H1 (cell line): ENCODE data around the gene SLC5A8. TPM values are rescaled to one million over a fixed set of nuclear protein-coding genes. Genes with fewer than 3 reads are reported as not detected.
A peak's percentile ranks its signal among the peaks of the same experiment; 100 is the strongest.

Source experiments
- ASH2L ChIP-seq: fragments of 200-600, 300-600 bp; sonication (generic); IDR thresholded peaks from one replicate; pipeline ENCODE4 v1.7.1; 2017; ENCODE audit warnings: low read length
- BACH1 ChIP-seq: IDR thresholded peaks from 2 replicates; pipeline ENCODE4 v1.6.1; 2012; ENCODE audit warnings: low read length, improper control_type of control experiment
- BCL11A ChIP-seq, 2 experiments: IDR thresholded peaks; one replicate each; pipeline ENCODE4 v1.6.1; 2011; ENCODE audit warnings: low read depth in 2 of 2, low read length in 2 of 2, mild to moderate bottlenecking in 2 of 2
- BRCA1 ChIP-seq: IDR thresholded peaks from 2 replicates; pipeline ENCODE4 v1.6.1; 2012; ENCODE audit warnings: low read depth, low read length, improper control_type of control experiment
- CTBP2 ChIP-seq: IDR thresholded peaks from 2 replicates; pipeline ENCODE4 v1.7.0; 2011; ENCODE audit warnings: borderline replicate concordance, mild to moderate bottlenecking, moderate library complexity, mixed read lengths, low read length; ENCODE audit not compliant: insufficient read depth, insufficient read length
- E2F6 ChIP-seq: IDR thresholded peaks from 2 replicates; pipeline ENCODE4 v1.6.1; 2012; ENCODE audit warnings: inconsistent platforms
- EGR1 ChIP-seq: IDR thresholded peaks from 2 replicates; pipeline ENCODE4 v1.6.1; 2011; ENCODE audit warnings: low read depth, low read length, borderline replicate concordance
- EZH2 ChIP-seq: fragments of 200-600 bp; sonication (generic); IDR thresholded peaks from 2 replicates; pipeline ENCODE4 v1.7.1; 2012; ENCODE audit warnings: low read depth, mild to moderate bottlenecking, moderate library complexity, low read length, inconsistent platforms; ENCODE audit not compliant: severe bottlenecking
- FOSL1 ChIP-seq: IDR thresholded peaks from 2 replicates; pipeline ENCODE4 v1.6.1; 2011; ENCODE audit warnings: mild to moderate bottlenecking, low read depth, low read length, moderate library complexity; ENCODE audit not compliant: insufficient read depth
- JUN ChIP-seq: IDR thresholded peaks from 2 replicates; pipeline ENCODE4 v1.6.1; 2011; ENCODE audit warnings: low read depth, mild to moderate bottlenecking, improper control_type of control experiment, low read length
- KDM4A ChIP-seq: IDR thresholded peaks from one replicate; pipeline ENCODE4 v1.7.1; 2012; ENCODE audit warnings: low read depth, mild to moderate bottlenecking, moderate library complexity, low read length, inconsistent platforms; ENCODE audit not compliant: severe bottlenecking
- KDM5A ChIP-seq: fragments of 200-600 bp; IDR thresholded peaks from 2 replicates; pipeline ENCODE4 v1.7.1; 2012; ENCODE audit warnings: mild to moderate bottlenecking, low read length, inconsistent platforms, mixed read lengths
- NANOG ChIP-seq: IDR thresholded peaks from 2 replicates; pipeline ENCODE4 v1.6.1; 2011; ENCODE audit warnings: low read length, low read depth, mild to moderate bottlenecking, inconsistent platforms; ENCODE audit not compliant: insufficient read depth, poor library complexity, severe bottlenecking
- NRF1 ChIP-seq: IDR thresholded peaks from 2 replicates; pipeline ENCODE4 v1.6.1; 2011; ENCODE audit warnings: mild to moderate bottlenecking, low read depth, low read length, improper control_type of control experiment
- PHF8 ChIP-seq: fragments of 200-600 bp; sonication (generic); conservative IDR thresholded peaks from 2 replicates; pipeline ENCODE4 v1.7.1; 2012; ENCODE audit warnings: low read depth, mild to moderate bottlenecking, inconsistent platforms, low read length, moderate library complexity
- POLR2AphosphoS5 ChIP-seq: IDR thresholded peaks from 2 replicates; pipeline ENCODE4 v1.6.1; 2011; ENCODE audit warnings: low read depth, low read length
- RBBP5 ChIP-seq: IDR thresholded peaks from 2 replicates; pipeline ENCODE4 v1.7.1; 2012; ENCODE audit warnings: low read depth, mild to moderate bottlenecking, inconsistent platforms, low read length, moderate library complexity, borderline replicate concordance
- RNF2 ChIP-seq: fragments of 200-900, 300-1000 bp; sonication (generic); IDR thresholded peaks from 2 replicates; pipeline ENCODE4 v1.7.1; 2016; ENCODE audit warnings: borderline replicate concordance, low read depth, mild to moderate bottlenecking, antibody characterized with exemption, low read length; ENCODE audit not compliant: poor library complexity, severe bottlenecking; ENCODE audit errors: missing control alignments
- SP1 ChIP-seq: IDR thresholded peaks from 2 replicates; pipeline ENCODE4 v1.6.1; 2011; ENCODE audit warnings: low read depth, low read length
- SP4 ChIP-seq: IDR thresholded peaks from 2 replicates; pipeline ENCODE4 v1.6.1; 2012; ENCODE audit warnings: low read length, inconsistent platforms
- SUZ12 ChIP-seq: fragments of 200-600 bp; sonication (generic); IDR thresholded peaks from 2 replicates; pipeline ENCODE4 v1.6.1; 2012; ENCODE audit warnings: mild to moderate bottlenecking, inconsistent platforms, low read length, moderate library complexity, mixed read lengths
- TBP ChIP-seq: IDR thresholded peaks from 2 replicates; pipeline ENCODE4 v1.6.1; 2011; ENCODE audit warnings: low read depth, low read length, improper control_type of control experiment
- YY1 ChIP-seq: IDR thresholded peaks from 2 replicates; pipeline ENCODE4 v1.6.1; 2011; ENCODE audit warnings: low read depth, mild to moderate bottlenecking, low read length
- polyA plus RNA-seq, 7 experiments: library from polyadenylated mRNA; depleted of rRNA in 3 of 7; stranded (reverse) in 5 of 7; unstranded in 2 of 7; fragments of >200 nt in 5 of 7; fragments of 200-250 nt in 2 of 7; gene quantifications; 1 replicate in 5 of 7; 2 replicates in 1 of 7; 4 replicates in 1 of 7; pipeline versions ENCODE4 v1.2.1 to v1.2.3, GENCODE V29; 2011 to 2013; ENCODE audit warnings: missing spikeins in 2 of 7, mixed read lengths in 2 of 7
- total RNA-seq: library from RNA; stranded (reverse); fragmentation: NEBNext Ultra II Directional; extraction: Animal tissue kit (Norgen Biotek cat#: 25700); gene quantifications from 2 replicates; pipeline ENCODE4 v1.2.1, GENCODE V29; 2021

Gene SLC5A8
- total and polyA plus RNA-seq, 2 of the 8 experiments (the other 6 are each of a cell fraction or from before 2014, with no cell fraction given), result 0.11 to 0.21 TPM

DNA sequence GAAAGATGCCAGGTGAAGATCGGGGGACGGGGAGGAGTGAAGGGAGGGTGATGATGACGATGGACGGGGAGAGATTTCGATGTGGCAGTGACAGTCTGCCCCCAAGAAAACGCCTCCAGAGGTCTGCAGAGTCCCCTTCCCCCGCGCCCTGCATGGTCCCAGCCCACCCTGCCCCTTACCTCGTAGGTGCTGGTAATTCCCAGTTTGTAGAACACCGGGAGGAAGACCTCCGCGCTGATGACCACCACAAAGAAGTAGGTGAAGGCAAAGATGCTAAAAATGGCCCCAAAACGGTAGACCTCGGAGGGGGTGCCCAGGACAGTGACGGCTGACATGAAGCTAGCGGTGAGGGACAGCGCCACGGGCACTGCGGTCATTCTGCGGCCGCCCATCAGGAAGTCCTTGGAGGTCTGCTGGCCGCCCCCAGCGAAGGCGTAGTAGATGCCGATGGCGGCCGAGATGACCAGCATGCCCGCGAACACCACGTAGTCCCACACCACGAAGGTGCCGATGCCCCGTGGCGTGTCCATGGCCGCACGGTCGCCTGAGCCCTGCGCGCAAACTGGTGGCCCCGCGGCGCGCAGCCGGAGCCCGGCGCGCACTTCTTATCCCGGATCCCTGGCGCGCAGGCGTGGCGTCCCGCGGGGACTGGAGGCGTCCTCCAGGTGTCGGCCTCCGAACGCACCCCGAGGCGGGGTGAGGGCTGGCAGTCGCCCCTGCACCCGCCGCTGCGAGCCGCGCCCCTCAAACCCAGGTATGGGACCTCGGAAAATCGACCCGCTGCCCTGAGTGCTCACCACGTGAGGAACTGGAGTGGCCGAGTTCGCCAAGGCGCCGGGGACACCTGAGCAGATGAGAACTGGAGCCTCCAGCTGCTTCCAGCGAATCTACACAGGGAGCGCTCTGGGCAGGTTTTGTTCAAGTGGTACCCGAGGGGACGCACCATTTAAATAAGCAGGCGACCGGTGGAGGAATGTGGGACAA, at the start of gene SLC5A8 (continued):
- TF ChIP-seq NANOG, result no peak
- TF ChIP-seq JUN, result no peak
- no peak for TF ChIP-seq ASH2L
- TF ChIP-seq SP1, result no peak
- peak; percentile 62; the same call in 1 of the 2 replicates for TF ChIP-seq YY1
- peak; percentile 71 for TF ChIP-seq EZH2
- peak; percentile 15 for TF ChIP-seq RNF2
- no peak for TF ChIP-seq EGR1
- 0 out of 2 replicates have a peak, but pooled peaks have one; percentile 46 for TF ChIP-seq RBBP5
- no peak for TF ChIP-seq CTBP2
- peak; percentile 99 for TF ChIP-seq KDM4A
- no peak for TF ChIP-seq KDM5A
- no peak for TF ChIP-seq BRCA1
- TF ChIP-seq NRF1, result no peak
- no peak for TF ChIP-seq FOSL1
- TF ChIP-seq BCL11A (IDR thresholded peaks at IDR 0.05; ENCODE audit: low read depth in 2 of 2, low read length in 2 of 2), result no peak
- TF ChIP-seq POLR2AphosphoS5, result no peak
- peak; percentile 59; the same call in 1 of the 2 replicates for TF ChIP-seq E2F6
- TF ChIP-seq PHF8, result 0 out of 2 replicates have a peak, but pooled peaks have one; percentile 27
- TF ChIP-seq BACH1, result no peak
- no peak for TF ChIP-seq TBP
- TF ChIP-seq SP4, result no peak
- TF ChIP-seq SUZ12, result peak; percentile 62
